ENCODE results near the gene TMCO4. TPM values are rescaled to one million over a fixed set of nuclear protein-coding genes. Genes with fewer than 3 reads are reported as not detected.

The TMCO4 gene
- polyA plus RNA-seq, 1 experiment = 22.0 TPM

DNA sequence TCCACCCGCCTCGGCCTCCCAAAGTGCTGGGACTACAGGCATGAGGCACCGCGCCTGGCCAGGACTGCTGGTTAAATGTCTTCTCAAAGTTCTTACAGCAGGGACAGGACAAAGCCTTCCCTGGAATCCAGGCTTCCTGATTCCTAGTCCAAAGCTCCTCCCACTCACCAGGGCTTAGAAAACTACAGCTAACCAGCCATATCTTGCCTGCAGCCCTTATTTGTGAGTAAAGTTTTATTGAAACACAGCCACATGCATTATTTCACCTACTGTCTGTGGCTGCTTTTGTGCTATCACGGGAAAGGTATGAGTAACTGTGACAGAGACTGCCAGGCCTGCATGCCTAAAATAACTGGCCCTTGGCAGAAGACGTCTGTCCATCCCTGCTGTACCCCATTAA is 24.4 kb downstream of the TMCO4 start:
- CTCF ChIA-PET = interaction anchor here (1.2 kb wide), 1 partner anchor 10 kb away, joined by 3 read pairs; no protein-coding TSS in a partner anchor
- DNase-seq (ENCODE audit: low read depth) = no peak
- H3K4me3 ChIP-seq (ENCODE audit: low read depth, low read length) = no peak overlapping the region
- H3K27me3 ChIP-seq (ENCODE audit: control insufficient read depth, insufficient read depth, low read length) = no peaks in the 10 kb centered on the region
- TF ChIP-seq, protein P1, sequence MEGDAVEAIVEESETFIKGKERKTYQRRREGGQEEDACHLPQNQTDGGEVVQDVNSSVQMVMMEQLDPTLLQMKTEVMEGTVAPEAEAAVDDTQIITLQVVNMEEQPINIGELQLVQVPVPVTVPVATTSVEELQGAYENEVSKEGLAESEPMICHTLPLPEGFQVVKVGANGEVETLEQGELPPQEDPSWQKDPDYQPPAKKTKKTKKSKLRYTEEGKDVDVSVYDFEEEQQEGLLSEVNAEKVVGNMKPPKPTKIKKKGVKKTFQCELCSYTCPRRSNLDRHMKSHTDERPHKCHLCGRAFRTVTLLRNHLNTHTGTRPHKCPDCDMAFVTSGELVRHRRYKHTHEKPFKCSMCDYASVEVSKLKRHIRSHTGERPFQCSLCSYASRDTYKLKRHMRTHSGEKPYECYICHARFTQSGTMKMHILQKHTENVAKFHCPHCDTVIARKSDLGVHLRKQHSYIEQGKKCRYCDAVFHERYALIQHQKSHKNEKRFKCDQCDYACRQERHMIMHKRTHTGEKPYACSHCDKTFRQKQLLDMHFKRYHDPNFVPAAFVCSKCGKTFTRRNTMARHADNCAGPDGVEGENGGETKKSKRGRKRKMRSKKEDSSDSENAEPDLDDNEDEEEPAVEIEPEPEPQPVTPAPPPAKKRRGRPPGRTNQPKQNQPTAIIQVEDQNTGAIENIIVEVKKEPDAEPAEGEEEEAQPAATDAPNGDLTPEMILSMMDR (IDR thresholded peaks at IDR 0.05; ENCODE audit: insufficient read depth, low read depth, low read length) = no peak
- POLR2A ChIA-PET = no interaction called here
- peaks cover 8% of the 10 kb centered on the region for H3K36me3 ChIP-seq (ENCODE audit: control insufficient read depth, insufficient read depth, low read length)

DNA sequence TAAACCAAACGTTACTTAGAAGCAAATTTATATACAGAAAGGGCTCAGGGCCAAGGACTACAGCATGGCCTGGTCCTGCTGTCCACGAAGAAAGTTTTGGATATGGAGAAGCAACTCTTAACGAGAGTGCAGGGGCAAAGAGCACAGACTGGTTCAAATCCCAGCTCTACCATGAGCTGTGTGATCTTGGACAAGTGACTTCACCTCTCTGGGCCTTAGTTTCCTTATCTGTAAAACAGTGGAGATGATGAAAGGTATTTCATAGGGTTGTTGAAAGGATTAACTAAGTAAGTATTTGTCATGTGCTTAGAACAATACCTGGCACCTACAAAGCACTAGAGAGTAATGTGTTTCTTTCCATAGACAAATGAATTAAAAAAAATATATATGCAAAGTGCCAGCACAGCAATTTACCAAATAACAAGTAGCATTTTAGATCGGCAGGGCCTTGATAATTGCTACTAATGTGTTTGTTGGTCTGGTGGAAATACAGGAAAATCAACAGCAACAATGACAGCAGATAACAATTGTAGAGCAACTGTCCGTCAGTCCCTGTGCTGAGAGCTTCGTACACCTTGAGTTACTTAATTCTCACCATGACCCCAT is 25.4 kb downstream of the TMCO4 start:
- Histone ChIP-seq H3K27me3 (ENCODE audit: control insufficient read depth, insufficient read depth, low read length) (no peaks in the 10 kb centered on the region), H3K36me3 (ENCODE audit: control insufficient read depth, insufficient read depth, low read length) (peaks cover 6% of the 10 kb centered on the region), H3K4me3 (ENCODE audit: low read depth, low read length) (no peak overlapping the region)
- ChIA-PET CTCF (interaction anchor here (1.8 to 2.8 kb wide), 2 partner anchors 12 to 108 kb away, joined by 5 to 10 read pairs; partner anchors contain the start of gene OTUD3), POLR2A (no interaction called here)
- DNase-seq (ENCODE audit: low read depth) = no peak
- TF ChIP-seq, protein P1 (IDR thresholded peaks at IDR 0.05; ENCODE audit: insufficient read depth, low read depth, low read length) = no peak

DNA sequence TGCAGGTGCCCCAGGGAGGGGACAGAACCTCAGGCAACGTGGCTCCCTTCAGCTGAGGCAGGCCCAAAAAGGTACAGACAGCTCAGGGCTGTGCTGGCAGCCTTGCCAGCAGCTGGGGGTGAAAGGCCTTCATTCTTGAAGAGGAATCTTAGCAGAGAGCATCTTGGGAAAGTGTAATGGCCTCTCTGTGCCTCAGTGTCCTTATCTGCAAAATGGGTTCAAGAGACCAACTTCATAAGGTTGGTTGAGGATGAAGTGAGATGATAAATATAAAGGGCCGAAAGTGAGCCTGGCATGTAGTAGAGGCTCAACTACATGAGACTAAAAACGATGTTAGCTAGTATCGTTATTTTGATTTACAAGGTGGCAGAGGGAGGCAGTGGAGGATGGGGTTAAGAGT is 26.2 kb downstream of the TMCO4 start:
- TF ChIP-seq, protein P1 (IDR thresholded peaks at IDR 0.05; ENCODE audit: insufficient read depth, low read depth, low read length) = no peak
- no peak for DNase-seq (ENCODE audit: low read depth)
- ChIA-PET POLR2A (no interaction called here), CTCF (interaction anchor here (1.6 to 2.8 kb wide), 3 partner anchors 12 to 109 kb away, joined by 5 to 10 read pairs (median 5); partner anchors contain the start of gene OTUD3)
- H3K27me3 ChIP-seq (ENCODE audit: control insufficient read depth, insufficient read depth, low read length) = no peaks in the 10 kb centered on the region
- peaks cover 6% of the 10 kb centered on the region for H3K36me3 ChIP-seq (ENCODE audit: control insufficient read depth, insufficient read depth, low read length)
- H3K4me3 ChIP-seq (ENCODE audit: low read depth, low read length) = no peak overlapping the region

DNA sequence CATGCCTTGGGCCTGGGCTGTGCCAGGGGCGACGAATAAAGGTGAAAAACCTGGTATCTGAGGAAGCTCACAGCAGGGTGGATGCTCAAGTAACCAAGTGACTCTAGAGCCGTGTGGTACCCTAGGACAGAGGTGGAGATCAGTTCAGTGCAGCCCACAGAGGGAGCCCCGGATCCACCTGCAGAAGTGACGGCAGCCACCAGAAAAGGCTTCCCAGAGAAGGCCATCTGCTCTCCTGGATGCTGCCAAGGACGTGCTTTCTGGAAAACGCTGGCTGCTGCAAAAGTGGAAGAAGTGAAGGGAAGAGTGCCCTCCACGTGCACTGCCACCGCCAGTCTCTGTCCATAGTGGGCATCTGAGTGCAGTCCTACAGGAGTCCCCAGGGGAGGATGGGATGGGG is 27.7 kb downstream of the TMCO4 start:
- ChIA-PET CTCF (interaction anchor here (1.6 to 2.8 kb wide), 3 partner anchors 10 to 110 kb away, joined by 3 to 10 read pairs (median 5); partner anchors contain the start of gene OTUD3), POLR2A (no interaction called here)
- DNase-seq (ENCODE audit: low read depth) = no peak
- no peak overlapping the region for H3K4me3 ChIP-seq (ENCODE audit: low read depth, low read length)
- peaks cover 5% of the 10 kb centered on the region; the same call in 1 of the 2 replicates for H3K36me3 ChIP-seq (ENCODE audit: control insufficient read depth, insufficient read depth, low read length)
- TF ChIP-seq, protein P1 (IDR thresholded peaks at IDR 0.05; ENCODE audit: insufficient read depth, low read depth, low read length) = no peak
- no peaks in the 10 kb centered on the region for H3K27me3 ChIP-seq (ENCODE audit: control insufficient read depth, insufficient read depth, low read length)

DNA sequence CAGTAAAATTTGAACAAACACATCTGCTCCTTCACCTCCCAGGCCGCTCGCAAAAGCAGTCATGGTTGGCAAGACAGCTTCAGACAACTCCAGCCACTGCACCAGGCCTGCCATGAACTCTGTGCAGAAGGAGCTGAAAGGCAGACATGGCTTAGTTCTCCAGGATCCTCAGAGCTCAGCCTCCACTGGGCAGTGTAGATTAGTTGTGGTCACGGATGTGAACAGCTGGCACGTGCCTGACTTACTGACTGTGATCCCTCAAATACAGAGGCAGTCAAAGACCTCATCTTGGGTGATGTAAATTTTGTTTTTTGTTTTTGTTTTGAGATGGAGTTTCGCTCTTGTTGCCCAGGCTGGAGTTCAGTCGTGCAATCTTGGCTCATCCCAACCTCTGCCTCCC is 28.4 kb downstream of the TMCO4 start:
- CTCF ChIA-PET = interaction anchor here (1.3 to 2.0 kb wide), 4 partner anchors 10 to 117 kb away, joined by 3 to 6 read pairs (median 3); no protein-coding TSS in a partner anchor
- Histone ChIP-seq H3K27me3 (ENCODE audit: control insufficient read depth, insufficient read depth, low read length) (no peaks in the 10 kb centered on the region), H3K36me3 (ENCODE audit: control insufficient read depth, insufficient read depth, low read length) (peaks cover 5% of the 10 kb centered on the region; the same call in 1 of the 2 replicates), H3K4me3 (ENCODE audit: low read depth, low read length) (no peak overlapping the region)
- TF ChIP-seq, protein P1 (IDR thresholded peaks at IDR 0.05; ENCODE audit: insufficient read depth, low read depth, low read length) = no peak
- DNase-seq (ENCODE audit: low read depth) = no peak
- POLR2A ChIA-PET = no interaction called here
